Ascending aorta (tissue), 2 donors: ENCODE data around the gene ACTL7B. TPM values are rescaled to one million over a fixed set of nuclear protein-coding genes. Genes with fewer than 3 reads are reported as not detected.
"Not testable (repeated sequence)": the region's sequence is repeated elsewhere in the genome, so short reads cannot be mapped to it uniquely, and the experiment has no call there.

ENCODE experiments used
- DNase-seq, 2 donors: peaks; one replicate each; pipeline ENCODE4 v3.0.0-alpha.2; 2019; ENCODE audit warnings: low spot score in 2 of 2
- H3K27ac ChIP-seq, 2 donors: fragments of 200-600 bp; sonication (generic); one replicate each; pipeline ENCODE4 v1.5.1; 2016 to 2017; ENCODE audit warnings: mild to moderate bottlenecking in 1 of 2
- H3K27me3 ChIP-seq: fragments of 200-600 bp; sonication (generic); one replicate; pipeline ENCODE4 v1.5.1; 2017
- H3K36me3 ChIP-seq, 2 donors: fragments of 200-600 bp; sonication (generic); one replicate each; pipeline ENCODE4 v1.5.1; 2016
- H3K4me1 ChIP-seq, 2 donors: fragments of 200-600 bp; sonication (generic); one replicate each; pipeline ENCODE4 v1.5.1; 2016 to 2017; ENCODE audit warnings: mild to moderate bottlenecking in 1 of 2
- H3K4me3 ChIP-seq, 2 donors: fragments of 200-600 bp; sonication (generic); one replicate each; pipeline ENCODE4 v1.5.1; 2016 to 2017; ENCODE audit warnings: mild to moderate bottlenecking in 1 of 2
- H3K9me3 ChIP-seq, 2 donors: fragments of 200-600 bp; sonication (generic); one replicate each; pipeline ENCODE4 v1.5.1; 2016
- CTCF ChIP-seq, 3 experiments: fragments of 200-600 bp in 2 of 3; fragments of 450-650 bp in 1 of 3; sonication (generic) in 2 of 3; IDR thresholded peaks; one replicate each; pipeline ENCODE4 v1.5.1; 2016 to 2019; ENCODE audit warnings: antibody characterized with exemption in 3 of 3, mild to moderate bottlenecking in 1 of 3, moderate library complexity in 1 of 3
- intact Hi-C: fragments of 100-400 bp; cut with DNase I; formaldehyde crosslinking; loops from one replicate; pipeline ENCODE4 v1.15.1; 2023
- total RNA-seq: library from RNA; depleted of rRNA; stranded (reverse); fragments of >200 nt; gene quantifications from one replicate; pipeline ENCODE4 v1.1.0, GENCODE V29; 2016

Gene ACTL7B
- total RNA-seq, 1 donor from 2014 or later: not detected

GRCh38 chr9:108854641-108855528, 901 bp downstream of the ACTL7B start:
- TF ChIP-seq CTCF (IDR thresholded peaks at IDR 0.05): no peak
- Histone ChIP-seq H3K36me3 (no peaks in the 10 kb centered on the region), H3K9me3 (no peaks in the 10 kb centered on the region), H3K4me1 (no peaks in the 10 kb centered on the region), H3K27me3 (no peaks in the 10 kb centered on the region), H3K27ac (no peak overlapping the region), H3K4me3 (no peak overlapping the region)
- DNase-seq: no peak
- intact Hi-C loops: no loop called here

- Histone ChIP-seq H3K4me3 (no peak overlapping the region), H3K27ac (no peak overlapping the region), H3K27me3 (no peaks in the 10 kb centered on the region), H3K4me1 (no peaks in the 10 kb centered on the region), H3K9me3 (no peaks in the 10 kb centered on the region), H3K36me3 (no peaks in the 10 kb centered on the region)
- TF ChIP-seq CTCF (IDR thresholded peaks at IDR 0.05): no peak
- intact Hi-C loops: no loop called here
- DNase-seq: no peak
Measured at GRCh38 chr9:108854094-108854493, 1.7 kb downstream of the ACTL7B start.

- Histone ChIP-seq H3K9me3 (no peaks in the 10 kb centered on the region), H3K4me3 (no peak overlapping the region), H3K27ac (no peak overlapping the region), H3K4me1 (no peaks in the 10 kb centered on the region), H3K36me3 (no peaks in the 10 kb centered on the region), H3K27me3 (no peaks in the 10 kb centered on the region)
- intact Hi-C loops: no loop called here
- no peak for DNase-seq
- TF ChIP-seq CTCF (IDR thresholded peaks at IDR 0.05): no peak
Measured at GRCh38 chr9:108852079-108852478, 3.7 kb downstream of the ACTL7B start.

GRCh38 chr9:108851138-108851537, 4.6 kb downstream of the ACTL7B start:
- no peaks in the 10 kb centered on the region for H3K27me3 ChIP-seq
- H3K9me3 ChIP-seq: no peaks in the 10 kb centered on the region
- H3K4me3 ChIP-seq: no peak overlapping the region
- no peaks in the 10 kb centered on the region for H3K4me1 ChIP-seq
- intact Hi-C loops: no loop called here
- no peaks in the 10 kb centered on the region for H3K36me3 ChIP-seq
- TF ChIP-seq CTCF (IDR thresholded peaks at IDR 0.05): no peak
- DNase-seq: no peak
- H3K27ac ChIP-seq: no peak overlapping the region

- intact Hi-C loops: no loop called here
- Histone ChIP-seq H3K36me3 (no peaks in the 10 kb centered on the region), H3K27me3 (no peaks in the 10 kb centered on the region), H3K9me3 (no peaks in the 10 kb centered on the region), H3K4me3 (no peak overlapping the region), H3K4me1 (no peaks in the 10 kb centered on the region), H3K27ac (no peak overlapping the region)
- no peak for TF ChIP-seq CTCF (IDR thresholded peaks at IDR 0.05)
- DNase-seq: no peak
Measured at GRCh38 chr9:108850293-108850897, 5.4 kb downstream of the ACTL7B start.

- intact Hi-C loops, H3K27ac ChIP-seq, H3K4me1 ChIP-seq, H3K4me3 ChIP-seq, H3K9me3 ChIP-seq, H3K36me3 ChIP-seq, DNase-seq, H3K27me3 ChIP-seq: not testable (repeated sequence)
Measured at GRCh38 chr9:108848296-108848695, 7.5 kb downstream of the ACTL7B start.
